Endothelial cell of umbilical vein (primary cell): ENCODE data around the gene PLXND1. TPM values are rescaled to one million over a fixed set of nuclear protein-coding genes. Genes with fewer than 3 reads are reported as not detected.

Experiments
- BruUV-seq: library from RNA; stranded (reverse); fragments of 400-500 nt; replicated peaks from 2 replicates; lab custom pipeline; 2021; lab: Mats Ljungman, UMichigan
- CTCF ChIA-PET: fragments of 300-600, 350-600 bp; sonication (Branson Sonifier 250); formaldehyde crosslinking; loops from one replicate; lab custom pipeline; 2021; ENCODE audit warnings: antibody characterized with exemption, inconsistent platforms; lab: Charles Lee
- POLR2A ChIA-PET: fragments of 300-600, 350-600 bp; sonication (Branson Sonifier 250); formaldehyde crosslinking; loops from one replicate; lab custom pipeline; 2021; ENCODE audit warnings: antibody characterized with exemption, inconsistent platforms; lab: Charles Lee
- DNase-seq: peaks from one replicate; pipeline ENCODE4 v3.0.0-alpha.2; 2011; ENCODE audit warnings: low read depth, low spot score
- FAIRE-seq: peaks from 2 replicates; lab custom pipeline; 2011; peaks lifted over from hg19 to GRCh38; lab: Jason Lieb, UNC
- H2AFZ ChIP-seq: 2 replicates; pipeline ENCODE4 v1.6.0; 2012; ENCODE audit warnings: low read depth, low read length, control low read depth, inconsistent platforms
- H3K27ac ChIP-seq: 2 replicates; pipeline ENCODE4 v1.5.1; 2011; ENCODE audit warnings: low read depth, mild to moderate bottlenecking, control low read depth, low read length, moderate library complexity; ENCODE audit not compliant: insufficient read depth
- H3K27me3 ChIP-seq, 2 experiments: 2 replicates each; pipeline versions ENCODE4 v1.6.0 to v1.6.1; 2011; ENCODE audit warnings: low read length in 2 of 2, mixed read lengths in 1 of 2; ENCODE audit not compliant: control insufficient read depth in 2 of 2, insufficient read depth in 2 of 2
- H3K36me3 ChIP-seq, 2 experiments: 2 replicates in 1 of 2; 3 replicates in 1 of 2; pipeline ENCODE4 v1.5.1; 2011; ENCODE audit warnings: low read length in 2 of 2, mild to moderate bottlenecking in 1 of 2, moderate library complexity in 1 of 2; ENCODE audit not compliant: control insufficient read depth in 2 of 2, insufficient read depth in 2 of 2; ENCODE audit errors: extremely low read depth in 1 of 2
- H3K4me1 ChIP-seq: 3 replicates; pipeline ENCODE4 v1.5.1; 2011; ENCODE audit warnings: mild to moderate bottlenecking, low read length; ENCODE audit not compliant: control insufficient read depth, insufficient read depth; ENCODE audit errors: extremely low read depth
- H3K4me2 ChIP-seq: 2 replicates; pipeline ENCODE4 v1.6.1; 2011; ENCODE audit warnings: low read length, control low read depth, mixed read lengths; ENCODE audit not compliant: insufficient read depth
- H3K4me3 ChIP-seq, 3 experiments: fragments of 200-600 bp in 1 of 3; sonication (generic), shearing (Covaris generic) in 1 of 3; replicated peaks in 1 of 3; 2 replicates each; pipeline ENCODE4 v1.5.1; 2011 to 2016; ENCODE audit warnings: control low read depth in 3 of 3, low read length in 3 of 3, mild to moderate bottlenecking in 2 of 3, inconsistent platforms in 1 of 3, low read depth in 1 of 3, moderate library complexity in 1 of 3; ENCODE audit not compliant: insufficient read depth in 1 of 3
- H3K79me2 ChIP-seq: 2 replicates; pipeline ENCODE4 v1.6.0; 2012; ENCODE audit warnings: low read length, inconsistent platforms; ENCODE audit not compliant: control insufficient read depth, insufficient read depth
- H3K9ac ChIP-seq: replicated peaks from 2 replicates; pipeline ENCODE3; 2011; ENCODE audit warnings: low read length, control low read depth; ENCODE audit not compliant: insufficient read depth; ENCODE audit errors: extremely low read depth
- H3K9me1 ChIP-seq: replicated peaks from 3 replicates; pipeline ENCODE4 v1.6.0; 2011; ENCODE audit warnings: mild to moderate bottlenecking, low read length; ENCODE audit not compliant: control insufficient read depth, insufficient read depth; ENCODE audit errors: extremely low read depth
- H3K9me3 ChIP-seq: replicated peaks from 2 replicates; pipeline ENCODE4 v1.5.1; 2012; ENCODE audit warnings: low read length, inconsistent platforms; ENCODE audit not compliant: control insufficient read depth, insufficient read depth
- H4K20me1 ChIP-seq: replicated peaks from 2 replicates; pipeline ENCODE3; 2011; ENCODE audit warnings: mild to moderate bottlenecking, low read length; ENCODE audit not compliant: control insufficient read depth, insufficient read depth; ENCODE audit errors: extremely low read depth
- FOS ChIP-seq: IDR thresholded peaks from 2 replicates; pipeline ENCODE4 v1.6.1; 2011; ENCODE audit warnings: mild to moderate bottlenecking, low read length, moderate library complexity, borderline replicate concordance; ENCODE audit not compliant: insufficient read depth
- MYC ChIP-seq: IDR thresholded peaks from one replicate; pipeline ENCODE4 v1.6.1; 2011; ENCODE audit warnings: mild to moderate bottlenecking, low read depth, low read length
- POLR2A ChIP-seq: IDR thresholded peaks from 2 replicates; pipeline ENCODE4 v1.6.1; 2012; ENCODE audit warnings: low read depth, mild to moderate bottlenecking, control low read depth, low read length
- dilution Hi-C: fragments of 300-500 bp; cut with MboI; formaldehyde crosslinking; loops from one replicate; pipeline ENCODE4 v1.15.0; 2019; ENCODE audit warnings: low sequenced_read_pairs; ENCODE audit not compliant: extremely low pct_ligation_motif_present
- intact Hi-C: fragments of 100-400 bp; cut with micrococcal nuclease; formaldehyde crosslinking; loops from one replicate; pipeline ENCODE4 v1.10.0; 2022
- polyA plus RNA-seq, 4 experiments: library from polyadenylated mRNA; depleted of rRNA in 3 of 4; stranded (reverse) in 3 of 4; unstranded in 1 of 4; fragments of >200 nt; gene quantifications; 2 replicates each; pipeline versions ENCODE4 v1.2.1 to v1.2.3, GENCODE V29; 2011 to 2012; ENCODE audit warnings: missing spikeins in 1 of 4
- total RNA-seq: library from RNA; stranded (reverse); gene quantifications from 2 replicates; pipeline ENCODE4 v1.2.3, GENCODE V29; 2021
- TF ChIP-seq, protein P1 (sequence below): IDR thresholded peaks from 2 replicates; pipeline ENCODE4 v1.6.1; 2011; ENCODE audit not compliant: insufficient read depth, insufficient read length

PLXND1 gene
- total and polyA plus RNA-seq, 2 donors (not counting 3 experiments of a cell fraction or from before 2014, with no cell fraction given), result 300 to 834 TPM

- Histone ChIP-seq H3K27me3 (no peaks in the 10 kb centered on the region), H3K4me3 (no peak overlapping the region), H3K4me2 (peak overlapping the region; percentile 14), H3K9me1 (no peaks in the 10 kb centered on the region), H3K36me3 (no peaks in the 10 kb centered on the region), H2AFZ (no peak overlapping the region), H3K4me1 (peaks cover 50% of the 10 kb centered on the region), H4K20me1 (no peaks in the 10 kb centered on the region), H3K79me2 (peaks cover 30% of the 10 kb centered on the region), H3K27ac (peak overlapping the region; percentile 85), H3K9ac (peak overlapping the region; percentile 68), H3K9me3 (no peaks in the 10 kb centered on the region)
- BruUV-seq, result no TSS peak
- dilution Hi-C loops, result no loop called here
- intact Hi-C loops, result loop anchor here (1.0 kb wide), 1 partner anchor 15 kb away; no protein-coding TSS in a partner anchor
- ChIA-PET CTCF (interaction anchor here (1.0 to 2.4 kb wide), 4 partner anchors 12 to 118 kb away, joined by 3 to 11 read pairs (median 8); no protein-coding TSS in a partner anchor), POLR2A (interaction anchor here (1.3 kb wide), 2 partner anchors 11 to 14 kb away, joined by 3 to 5 read pairs; no protein-coding TSS in a partner anchor)
- DNase-seq, result peak; percentile 59
- TF ChIP-seq, protein P1, sequence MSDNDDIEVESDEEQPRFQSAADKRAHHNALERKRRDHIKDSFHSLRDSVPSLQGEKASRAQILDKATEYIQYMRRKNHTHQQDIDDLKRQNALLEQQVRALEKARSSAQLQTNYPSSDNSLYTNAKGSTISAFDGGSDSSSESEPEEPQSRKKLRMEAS, result no peak
- peak; percentile 6 for TF ChIP-seq FOS
- peak; percentile 85 for FAIRE-seq
These were observed 1.8 kb upstream of the PLXND1 start for GRCh38 chr3:129608087-129608935.

DNA sequence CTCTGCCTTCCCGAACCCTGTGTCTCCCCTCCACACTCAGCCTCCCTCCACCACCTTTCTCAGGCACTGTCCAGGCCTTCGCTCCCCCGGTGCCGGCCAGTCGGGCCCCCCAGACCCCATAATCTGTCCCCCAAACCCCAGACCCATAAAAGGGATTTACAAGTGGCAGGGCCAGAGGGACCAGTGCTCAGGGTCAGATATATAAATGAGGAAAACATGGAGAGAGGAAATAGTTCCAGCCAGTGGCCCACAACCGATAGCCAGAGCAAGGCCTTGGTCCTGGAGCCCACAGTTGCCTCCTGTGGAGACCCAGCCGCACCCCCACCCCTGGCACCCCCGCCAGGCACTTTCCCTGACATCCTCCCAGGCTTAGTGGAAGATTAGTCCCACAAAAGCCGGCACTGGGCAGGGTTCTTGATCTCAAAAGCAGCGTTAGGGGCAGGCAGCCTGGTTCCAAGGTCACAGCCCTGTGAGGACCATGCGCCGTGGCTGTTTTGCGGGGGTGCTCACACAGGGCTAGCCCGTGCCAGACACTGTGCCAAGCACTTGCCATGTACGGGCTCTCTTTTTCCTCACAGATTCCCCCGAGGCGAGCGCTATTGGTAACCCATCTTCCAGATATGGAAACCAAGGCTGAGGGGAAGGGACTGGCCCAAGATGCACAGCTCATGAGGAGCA, 1.1 kb upstream of the PLXND1 start:
- peak overlapping the region; percentile 15 for H3K4me2 ChIP-seq
- H3K27me3 ChIP-seq, result no peaks in the 10 kb centered on the region
- peaks cover 38% of the 10 kb centered on the region for H3K79me2 ChIP-seq
- dilution Hi-C loops, result no loop called here
- no peak overlapping the region for H2AFZ ChIP-seq
- H3K9ac ChIP-seq, result peak overlapping the region; percentile 68
- H3K4me1 ChIP-seq, result peaks cover 52% of the 10 kb centered on the region
- peak; percentile 50 for DNase-seq
- peak overlapping the region; percentile 85 for H3K27ac ChIP-seq
- CTCF ChIA-PET, result interaction anchor here (1.0 to 2.4 kb wide), 3 partner anchors 12 to 117 kb away, joined by 5 to 11 read pairs (median 10); no protein-coding TSS in a partner anchor
- no peak for TF ChIP-seq MYC
- TF ChIP-seq POLR2A, result peak; percentile 52
- intact Hi-C loops, result loop anchor here (1.0 to 2.0 kb wide), 3 partner anchors 8 to 16 kb away; no protein-coding TSS in a partner anchor
- H3K4me3 ChIP-seq, result peak overlapping the region in 1 of 3 experiments; percentile 34
- H3K9me3 ChIP-seq, result no peaks in the 10 kb centered on the region
- no peaks in the 10 kb centered on the region for H3K9me1 ChIP-seq
- POLR2A ChIA-PET, result interaction anchor here (0.6 kb wide), 1 partner anchor 15 kb away, joined by 3 read pairs; no protein-coding TSS in a partner anchor
- H4K20me1 ChIP-seq, result no peaks in the 10 kb centered on the region
- FAIRE-seq, result peak; percentile 71
- TSS peak; percentile 30 for BruUV-seq
- H3K36me3 ChIP-seq, result no peaks in the 10 kb centered on the region
